GM19328 (cell line): ENCODE data around the gene ABCC5.

Experiments
- ATAC-seq: cut with Tn5 transposase; IDR thresholded peaks from one replicate; pipeline ENCODE4 v1.9.1; 2021; ENCODE audit warnings: mild to moderate bottlenecking, moderate library complexity; ENCODE audit not compliant: unreplicated experiment

ABCC5 gene

GRCh38 chr3:183927059-183927458, 90.6 kb downstream of the ABCC5 start:
- ATAC-seq, result no peak

- no peak for ATAC-seq
These were observed 92.7 kb downstream of the ABCC5 start for GRCh38 chr3:183924956-183925355.

DNA sequence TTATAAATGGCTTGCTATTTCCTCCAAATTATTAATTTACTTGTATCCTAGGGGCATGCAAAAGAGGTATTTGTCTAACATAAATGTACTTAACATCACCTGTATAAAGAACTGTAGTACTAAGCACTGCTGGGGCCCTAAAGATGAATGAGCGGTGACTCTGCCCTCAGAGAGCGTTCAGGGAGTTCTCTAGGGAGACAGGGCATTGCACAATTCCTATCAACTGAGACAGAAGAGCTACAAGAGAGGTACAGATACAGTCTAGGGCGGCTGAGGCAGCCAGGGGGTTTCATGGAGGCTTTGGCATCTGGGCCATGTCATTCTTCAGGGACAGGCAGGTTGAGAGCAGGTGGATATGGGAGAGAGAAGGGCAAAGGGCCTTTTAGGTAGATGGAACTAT, 93.1 kb downstream of the ABCC5 start:
- no peak for ATAC-seq

DNA sequence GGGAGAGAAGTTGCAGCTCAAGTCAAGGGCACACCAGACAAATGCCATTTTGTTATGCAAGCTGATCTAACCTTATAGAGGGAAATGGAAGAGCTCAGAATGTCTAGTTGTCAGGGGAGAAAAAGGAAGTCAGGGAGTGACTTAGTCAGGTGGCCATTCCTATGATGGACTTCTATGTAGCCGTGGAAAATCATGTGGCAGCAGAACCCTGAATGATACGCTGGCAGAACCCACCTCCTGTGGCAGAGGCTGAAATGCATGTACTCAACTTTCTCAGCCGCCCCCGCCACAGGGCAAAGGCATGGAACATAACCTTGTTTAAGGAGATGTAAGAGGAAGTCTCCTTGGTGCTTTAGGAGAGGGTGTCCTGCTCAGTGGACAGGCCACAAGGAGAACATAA, 95.3 kb downstream of the ABCC5 start:
- no peak for ATAC-seq

DNA sequence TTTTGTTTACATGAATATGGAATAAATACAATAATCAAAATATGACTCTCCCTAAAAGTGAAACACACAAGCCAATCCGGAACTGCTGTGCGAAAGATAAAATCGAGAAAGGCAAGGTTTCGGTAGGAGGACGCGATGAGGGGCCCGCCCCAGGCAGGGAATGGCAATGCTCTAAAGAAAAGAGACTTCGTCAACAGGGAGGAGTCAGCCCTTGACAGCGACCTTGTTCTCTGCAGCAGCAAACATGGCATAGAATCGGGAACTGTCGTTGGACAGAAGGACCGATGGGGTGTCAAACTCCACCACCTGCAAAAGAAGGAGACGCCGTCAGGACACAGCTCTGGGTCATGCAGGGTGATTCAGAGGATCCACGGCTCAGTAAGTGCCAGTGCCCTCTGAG, 96.6 kb downstream of the ABCC5 start:
- ATAC-seq, result no peak

DNA sequence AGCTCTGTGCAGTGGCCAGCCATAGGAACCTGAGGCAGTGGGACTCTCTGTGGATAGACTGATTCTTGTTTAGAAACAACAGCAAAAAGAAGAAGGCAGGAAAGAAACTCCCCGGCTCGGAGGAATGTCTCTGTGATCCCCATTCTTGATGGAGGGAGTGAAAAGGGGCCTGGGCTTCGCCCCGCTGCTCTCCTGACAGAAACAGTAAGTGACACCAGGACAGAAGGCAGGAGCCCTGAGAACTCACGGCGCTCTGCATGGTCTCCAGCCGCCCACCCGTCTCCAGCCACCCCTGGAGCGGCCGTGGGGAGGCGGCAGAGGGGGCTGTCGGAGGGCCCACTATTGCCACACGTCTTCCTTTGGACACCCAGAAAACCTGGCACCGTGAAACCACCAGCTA, 97.3 kb downstream of the ABCC5 start:
- no peak for ATAC-seq

- no peak for ATAC-seq
These were observed 99.5 kb downstream of the ABCC5 start for GRCh38 chr3:183918178-183918577.

GRCh38 chr3:183917776-183918175, 99.9 kb downstream of the ABCC5 start:
- no peak for ATAC-seq

- ATAC-seq, result no peak
These were observed 102.8 kb downstream of the ABCC5 start for GRCh38 chr3:183914856-183915255.

DNA sequence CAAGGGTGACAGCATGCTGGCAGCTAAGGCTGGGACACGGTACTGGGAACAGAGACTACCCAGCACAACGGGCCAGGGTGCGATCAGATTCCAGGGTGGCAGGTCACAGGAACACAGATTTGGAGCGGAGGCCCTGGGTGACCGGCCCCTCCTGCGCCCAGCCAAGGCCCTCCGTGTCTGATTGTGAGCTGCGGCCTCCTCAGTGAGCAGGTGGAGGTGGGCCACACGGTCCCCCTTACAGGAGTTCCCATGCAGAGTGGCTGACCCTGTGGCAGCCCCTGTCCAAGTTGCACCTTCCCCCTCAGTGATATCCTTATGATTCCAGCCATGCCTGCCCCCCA, 104.1 kb downstream of the ABCC5 start:
- no peak for ATAC-seq

DNA sequence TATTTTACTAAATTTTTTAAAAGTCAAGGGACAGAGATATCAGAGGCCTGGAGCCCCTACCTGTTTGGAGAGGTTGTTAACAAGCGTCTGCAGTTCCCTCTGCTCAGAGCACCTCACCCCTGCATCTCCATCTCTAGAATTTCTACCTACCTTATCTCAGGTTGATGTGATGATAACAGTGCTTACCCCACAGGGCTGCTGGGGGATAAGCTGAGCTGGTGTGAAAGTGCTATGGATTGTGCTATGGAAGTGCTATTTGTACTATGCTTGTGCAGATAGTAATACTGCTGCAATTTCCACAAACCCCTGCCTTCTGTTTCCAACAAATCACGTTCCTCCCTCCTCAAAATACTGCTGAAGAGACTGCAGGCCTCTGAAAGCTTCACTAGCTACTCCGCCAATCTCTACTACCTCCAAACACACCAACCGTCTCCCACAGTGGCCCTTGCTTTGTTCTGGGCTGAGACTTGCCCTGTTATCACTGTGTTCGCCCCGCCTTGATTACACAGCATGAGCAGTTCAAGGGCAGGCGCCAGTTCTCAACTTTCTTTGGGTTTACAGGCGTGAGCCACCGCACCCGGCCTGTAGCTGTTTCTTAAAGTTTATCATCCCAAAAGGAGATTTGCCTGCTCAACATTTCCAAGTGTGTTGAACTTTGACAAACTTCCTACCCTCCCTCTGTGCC, 104.6 kb downstream of the ABCC5 start:
- no peak for ATAC-seq

- no peak for ATAC-seq
These were observed 105.7 kb downstream of the ABCC5 start for GRCh38 chr3:183911763-183912506.

DNA sequence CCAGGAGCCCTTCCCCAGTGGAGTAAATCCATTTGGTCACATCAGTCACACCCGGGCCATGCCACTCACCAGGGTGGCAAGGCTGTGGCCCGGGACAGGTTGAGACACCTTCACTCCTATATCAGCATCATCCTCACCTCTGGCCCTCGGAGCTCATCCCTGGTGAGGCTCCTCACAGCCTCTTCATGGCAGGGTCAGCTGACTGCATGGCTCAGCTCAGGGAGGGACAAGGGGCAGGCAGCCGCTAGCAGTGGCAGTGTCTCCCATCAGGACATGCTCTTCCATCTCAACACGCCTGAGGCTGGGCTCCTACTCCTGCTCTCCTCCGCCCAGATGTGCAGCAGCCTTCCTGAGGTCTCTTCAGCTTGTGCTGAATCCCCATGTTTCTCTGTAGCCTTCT, 106.6 kb downstream of the ABCC5 start:
- ATAC-seq, result no peak

DNA sequence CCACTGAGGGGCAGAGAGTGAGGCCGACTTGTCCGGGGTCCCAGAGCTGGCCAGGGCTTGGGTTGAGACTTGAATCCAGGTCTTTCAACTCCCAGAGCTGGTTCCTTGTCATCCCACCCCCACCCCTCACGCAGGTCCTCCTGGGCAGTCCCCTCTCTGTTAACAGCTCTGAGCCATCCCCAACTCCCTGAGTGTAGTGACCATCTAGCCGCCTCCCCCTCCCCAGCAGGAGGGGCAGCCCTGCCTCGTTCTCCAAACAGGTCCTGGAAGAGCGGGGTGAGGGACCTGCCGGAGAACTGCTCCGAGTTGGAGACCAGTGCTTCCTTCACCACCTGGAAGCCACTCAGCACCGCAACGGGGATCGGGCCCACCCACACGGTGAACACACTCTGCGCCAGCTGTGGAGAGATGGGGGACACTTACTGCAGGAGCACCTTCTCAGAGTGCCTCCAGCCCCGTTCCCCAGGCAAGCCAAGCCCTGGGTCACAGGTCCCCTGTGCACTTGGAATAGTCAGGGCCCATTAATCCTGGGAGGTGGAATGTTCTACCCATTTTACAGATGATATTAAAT, 108.6 kb downstream of the ABCC5 start:
- no peak for ATAC-seq

DNA sequence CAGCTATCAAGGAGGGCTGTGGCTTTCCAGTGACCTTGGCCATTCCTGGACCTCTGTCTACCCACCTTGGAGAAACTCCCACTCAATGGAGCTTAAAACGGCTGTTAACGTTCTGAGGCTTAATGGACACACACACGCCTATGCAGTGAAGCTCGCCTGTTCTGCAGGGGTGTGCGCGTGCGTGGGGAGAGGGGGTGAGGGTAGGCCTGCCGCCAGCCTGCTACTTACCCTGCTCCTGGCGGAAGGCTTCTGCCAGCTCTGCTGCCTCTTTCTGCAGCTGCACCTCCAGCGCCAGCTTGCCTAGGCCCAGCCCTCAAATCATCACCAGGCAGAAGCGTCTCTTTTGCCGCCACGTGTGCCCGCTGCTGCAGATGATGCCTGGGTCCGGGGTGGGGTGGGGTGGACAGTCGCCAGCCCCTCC, 109.8 kb downstream of the ABCC5 start:
- no peak for ATAC-seq

DNA sequence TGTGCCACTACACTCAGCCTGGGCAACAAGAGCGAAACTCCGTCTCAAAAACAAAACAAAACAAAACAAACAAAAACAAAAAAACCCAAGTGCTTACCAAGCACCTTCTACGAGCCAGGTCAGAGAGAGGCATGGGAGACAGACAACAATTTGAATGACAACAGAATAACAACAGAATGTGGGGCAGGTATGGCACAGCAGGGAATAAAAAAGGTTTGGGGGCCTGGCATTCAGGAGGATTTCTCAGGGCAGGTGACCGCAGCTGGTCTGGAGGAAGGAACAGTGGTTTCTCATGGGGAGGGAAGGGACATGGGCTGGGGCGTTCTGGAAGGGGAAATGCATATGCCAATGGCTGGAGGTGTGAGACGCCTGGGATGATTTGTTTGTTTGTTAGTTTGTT, 110.5 kb downstream of the ABCC5 start:
- no peak for ATAC-seq

- no peak for ATAC-seq
These were observed 111.3 kb downstream of the ABCC5 start for GRCh38 chr3:183906234-183906921.

DNA sequence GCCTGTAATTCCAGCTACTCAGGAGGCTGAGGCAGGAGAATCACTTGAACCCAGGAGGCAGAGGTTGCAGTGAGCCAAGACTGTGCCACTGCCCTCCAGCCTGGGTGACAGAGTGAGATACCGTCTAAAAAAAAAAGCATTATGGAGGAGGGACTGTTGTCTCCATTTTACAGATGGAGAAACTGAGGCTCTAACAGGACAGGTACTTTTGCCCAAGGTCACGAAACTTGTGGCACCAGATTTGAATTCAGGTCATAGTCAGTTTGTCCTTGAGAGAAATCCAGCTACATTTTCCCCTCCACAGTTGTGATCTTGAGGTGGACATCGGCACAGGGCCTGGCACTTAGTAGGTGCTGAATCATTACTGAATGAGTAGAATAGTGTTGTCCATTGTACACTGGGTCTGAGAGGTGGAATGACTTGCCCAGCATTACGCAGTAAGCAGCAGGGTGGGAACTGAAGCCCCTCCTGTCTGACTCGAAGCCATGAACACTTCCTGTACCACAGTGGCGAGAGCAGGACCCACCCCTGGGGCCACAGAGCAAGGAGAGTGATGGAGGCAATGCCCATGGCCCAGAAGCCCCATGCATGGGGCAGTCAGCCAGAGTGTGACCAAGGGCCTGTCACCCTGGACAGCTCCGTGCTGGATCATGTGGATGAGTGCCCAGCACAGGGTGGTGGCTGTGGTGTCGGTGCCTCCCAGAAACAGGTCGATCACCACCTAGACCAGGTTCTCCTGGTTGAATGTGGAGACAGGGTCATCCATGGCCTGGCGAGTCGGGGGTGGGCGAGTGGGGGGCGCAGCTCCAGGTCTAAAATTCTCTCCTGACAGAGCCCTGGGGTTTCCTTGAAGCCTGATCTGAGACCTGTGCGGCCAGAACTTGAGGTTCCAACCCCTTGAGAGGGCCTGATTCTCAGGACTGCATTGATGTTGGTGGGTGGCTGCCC, 112.6 kb downstream of the ABCC5 start:
- ATAC-seq, result no peak

DNA sequence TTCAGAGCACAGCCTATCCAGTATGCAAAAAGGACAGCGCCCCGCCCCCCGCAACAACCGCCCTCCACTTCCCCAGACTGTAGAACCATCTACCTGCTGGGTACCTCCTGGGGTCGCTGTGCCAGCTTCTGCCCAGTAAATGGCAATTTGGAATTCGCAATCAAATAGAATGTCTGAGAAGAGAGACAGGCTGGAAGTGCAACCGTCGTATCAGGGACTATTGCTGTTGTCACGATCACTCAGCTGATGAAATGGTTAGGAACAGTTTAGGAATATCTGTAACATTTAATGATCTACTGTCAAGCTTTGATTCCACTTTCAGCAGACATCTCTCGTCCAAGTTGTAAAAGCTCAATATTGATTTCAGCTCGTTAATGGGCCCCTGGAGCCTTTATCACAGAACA, 119.7 kb downstream of the ABCC5 start:
- no peak for ATAC-seq

- ATAC-seq, result no peak
These were observed 120.1 kb downstream of the ABCC5 start for GRCh38 chr3:183897606-183898005.

GRCh38 chr3:183896610-183897009, 121.1 kb downstream of the ABCC5 start:
- no peak for ATAC-seq
